GM21367 (cell line): ENCODE measurements around the gene CATSPER3.

Experiments
- ATAC-seq: cut with Tn5 transposase; IDR thresholded peaks from one replicate; pipeline ENCODE4 v1.9.1; 2021; ENCODE audit not compliant: unreplicated experiment

CATSPER3 gene

GRCh38 chr5:135040333-135041144, 72.8 kb downstream of the CATSPER3 start:
- no peak for ATAC-seq

- no peak for ATAC-seq
Measured at GRCh38 chr5:135041145-135041587, 73.5 kb downstream of the CATSPER3 start.

GRCh38 chr5:135041726-135042125, 74.0 kb downstream of the CATSPER3 start:
- no peak for ATAC-seq

GRCh38 chr5:135042595-135042994, 74.9 kb downstream of the CATSPER3 start:
- ATAC-seq, result no peak

- ATAC-seq, result no peak
Measured at GRCh38 chr5:135045488-135045887, 77.8 kb downstream of the CATSPER3 start.

- ATAC-seq, result no peak
Measured at GRCh38 chr5:135046661-135047346, 79.1 kb downstream of the CATSPER3 start.

- no peak for ATAC-seq
Measured at GRCh38 chr5:135047347-135047695, 79.6 kb downstream of the CATSPER3 start.

- no peak for ATAC-seq
Measured at GRCh38 chr5:135048286-135048685, 80.6 kb downstream of the CATSPER3 start.

- no peak for ATAC-seq
Measured at GRCh38 chr5:135048930-135049329, 81.2 kb downstream of the CATSPER3 start.

- no peak for ATAC-seq
Measured at GRCh38 chr5:135050244-135050767, 82.6 kb downstream of the CATSPER3 start.

GRCh38 chr5:135051399-135051798, 83.7 kb downstream of the CATSPER3 start:
- no peak for ATAC-seq

GRCh38 chr5:135051872-135052271, 84.2 kb downstream of the CATSPER3 start:
- no peak for ATAC-seq

- ATAC-seq, result no peak
Measured at GRCh38 chr5:135052511-135053145, 84.9 kb downstream of the CATSPER3 start.

- ATAC-seq, result peak; percentile 93
Measured at GRCh38 chr5:135053278-135053677, 85.6 kb downstream of the CATSPER3 start.

GRCh38 chr5:135053989-135054388, 86.3 kb downstream of the CATSPER3 start:
- ATAC-seq, result no peak

GRCh38 chr5:135054546-135054945, 86.8 kb downstream of the CATSPER3 start:
- ATAC-seq, result no peak

- no peak for ATAC-seq
Measured at GRCh38 chr5:135055396-135055795, 87.7 kb downstream of the CATSPER3 start.

GRCh38 chr5:135056316-135057030, 88.8 kb downstream of the CATSPER3 start:
- no peak for ATAC-seq

GRCh38 chr5:135057233-135057632, 89.5 kb downstream of the CATSPER3 start:
- no peak for ATAC-seq

GRCh38 chr5:135058331-135058732, 90.6 kb downstream of the CATSPER3 start:
- no peak for ATAC-seq
